Body of pancreas (tissue), 4 donors: ENCODE data around the gene TBC1D9B. TPM values are rescaled to one million over a fixed set of nuclear protein-coding genes. Genes with fewer than 3 reads are reported as not detected.

Experiments used
- ATAC-seq: fragments of 150-250 bp; one replicate; pipeline ENCODE4 v1.9.1; 2016
- DNase-seq, 4 donors: peaks; one replicate each; pipeline ENCODE4 v3.0.0-alpha.2; 2019
- H3K27ac ChIP-seq, 4 donors: fragments of 200-600 bp; sonication (generic); 1 replicate in 3 of 4; 2 replicates in 1 of 4; pipeline versions ENCODE4 v1.5.1 to v1.6.1; 2016 to 2019; ENCODE audit warnings: mild to moderate bottlenecking in 1 of 4, mixed read lengths in 1 of 4, moderate library complexity in 1 of 4
- H3K27me3 ChIP-seq, 2 donors: fragments of 200-600 bp; sonication (generic); one replicate each; pipeline ENCODE4 v1.6.0; 2016; ENCODE audit warnings: mild to moderate bottlenecking in 1 of 2
- H3K36me3 ChIP-seq, 2 donors: fragments of 200-600 bp; sonication (generic); replicated peaks in 1 of 2; 2 replicates each; pipeline ENCODE4 v1.5.1; 2016; ENCODE audit warnings: low read depth in 2 of 2; ENCODE audit not compliant: insufficient read depth in 1 of 2
- H3K4me1 ChIP-seq: fragments of 200-600 bp; sonication (generic); one replicate; pipeline ENCODE4 v1.6.0; 2016
- H3K4me3 ChIP-seq, 2 donors: fragments of 200-600 bp; sonication (generic); 1 replicate in 1 of 2; 2 replicates in 1 of 2; pipeline ENCODE4 v1.5.1; 2016 to 2019
- H3K9me3 ChIP-seq, 3 donors: fragments of 200-600 bp; sonication (generic); 1 replicate in 2 of 3; 2 replicates in 1 of 3; pipeline ENCODE4 v1.5.1; 2016
- CTCF ChIP-seq, 7 experiments: fragments of 450-650 bp in 4 of 7; fragments of 200-600 bp in 3 of 7; sonication (generic) in 3 of 7; IDR thresholded peaks; one replicate each; pipeline ENCODE4 v1.5.1; 2016 to 2019; ENCODE audit warnings: antibody characterized with exemption in 7 of 7
- POLR2A ChIP-seq, 3 donors: fragments of 450-650 bp; IDR thresholded peaks; one replicate each; pipeline ENCODE4 v1.6.1; 2016; ENCODE audit warnings: antibody characterized with exemption in 3 of 3, mild to moderate bottlenecking in 2 of 3
- WGBS, 2 donors: methylation state at CpG; one replicate each; pipeline ENCODE4 v1.1.5; 2017; 5-methylcytosine and 5-hydroxymethylcytosine counted together
- intact Hi-C: fragments of 100-400 bp; cut with DNase I; formaldehyde crosslinking; loops from one replicate; pipeline ENCODE4 v1.15.1; 2023
- total RNA-seq, 2 donors: library from RNA; depleted of rRNA; stranded (reverse); fragments of >200 nt; gene quantifications; one replicate each; pipeline ENCODE4 v1.1.0, GENCODE V29; 2016

Gene TBC1D9B
- total RNA-seq, 2 donors from 2014 or later = 69.8 to 121 TPM

GRCh38 chr5:179895861-179896260 lies 11.8 kb downstream of the TBC1D9B start:
- TF ChIP-seq CTCF (IDR thresholded peaks at IDR 0.05) (no peak), POLR2A (IDR thresholded peaks at IDR 0.05) (no peak)
- DNase-seq = no peak
- intact Hi-C loops = no loop called here
- Histone ChIP-seq H3K27me3 (no peaks in the 10 kb centered on the region), H3K36me3 (peaks cover 25 to 39% of the 10 kb centered on the region in 2 donors), H3K4me1 (peaks cover 7% of the 10 kb centered on the region), H3K27ac (no peak overlapping the region), H3K9me3 (no peaks in the 10 kb centered on the region), H3K4me3 (no peak overlapping the region)
- no peak for ATAC-seq
- 77% methylated on average over 6 of the region's 6 CpGs for WGBS, 2 donors

- H3K36me3 ChIP-seq = peaks cover 31 to 45% of the 10 kb centered on the region in 2 donors
- WGBS, 2 donors = 91 to 95% methylated on average over 24 to 26 of the region's 26 CpGs
- no peak overlapping the region for H3K27ac ChIP-seq
- no peak for ATAC-seq
- H3K4me3 ChIP-seq = no peak overlapping the region
- TF ChIP-seq POLR2A (IDR thresholded peaks at IDR 0.05) = no peak
- TF ChIP-seq CTCF (IDR thresholded peaks at IDR 0.05) = no peak
- H3K4me1 ChIP-seq = no peaks in the 10 kb centered on the region
- no peak for DNase-seq
- H3K27me3 ChIP-seq = no peaks in the 10 kb centered on the region
- intact Hi-C loops = no loop called here
- no peaks in the 10 kb centered on the region for H3K9me3 ChIP-seq
Observed at GRCh38 chr5:179893958-179894895, 13.5 kb downstream of the TBC1D9B start.

- ATAC-seq (no peak), DNase-seq (no peak)
- 90 to 92% methylated on average over 19 to 29 of the region's 31 CpGs for WGBS, 2 donors
- H3K9me3 ChIP-seq = no peaks in the 10 kb centered on the region
- H3K36me3 ChIP-seq = peaks cover 31 to 39% of the 10 kb centered on the region in 2 donors
- TF ChIP-seq POLR2A (IDR thresholded peaks at IDR 0.05) = no peak
- TF ChIP-seq CTCF (IDR thresholded peaks at IDR 0.05) = no peak
- no peak overlapping the region for H3K27ac ChIP-seq
- no peaks in the 10 kb centered on the region for H3K27me3 ChIP-seq
- H3K4me1 ChIP-seq = no peaks in the 10 kb centered on the region
- intact Hi-C loops = no loop called here
- no peak overlapping the region for H3K4me3 ChIP-seq
Observed at GRCh38 chr5:179893076-179893957, 14.4 kb downstream of the TBC1D9B start.

- TF ChIP-seq CTCF (IDR thresholded peaks at IDR 0.05) = no peak
- TF ChIP-seq POLR2A (IDR thresholded peaks at IDR 0.05) = no peak
- Histone ChIP-seq H3K4me1 (no peaks in the 10 kb centered on the region), H3K4me3 (no peak overlapping the region), H3K9me3 (no peaks in the 10 kb centered on the region), H3K27me3 (no peaks in the 10 kb centered on the region), H3K36me3 (peaks cover 31 to 35% of the 10 kb centered on the region in 2 donors), H3K27ac (no peak overlapping the region)
- WGBS, 2 donors = 70 to 82% methylated on average over 4 to 5 of the region's 5 CpGs
- DNase-seq = no peak
- intact Hi-C loops = no loop called here
- ATAC-seq = no peak
Observed at GRCh38 chr5:179892255-179892654, 15.4 kb downstream of the TBC1D9B start.
